Neuron (in vitro differentiated cells): ENCODE results near the gene RPRD1B.

Experiments used
- H2AFZ ChIP-seq: one replicate; pipeline ENCODE4 v1.6.1; 2013; ENCODE audit warnings: low read depth, mild to moderate bottlenecking, inconsistent platforms, low read length, moderate library complexity
- H3K27me3 ChIP-seq: one replicate; pipeline ENCODE4 v1.6.1; 2013; ENCODE audit warnings: low read length; ENCODE audit not compliant: insufficient read depth
- H3K36me3 ChIP-seq: one replicate; pipeline ENCODE4 v1.6.1; 2013; ENCODE audit warnings: low read length; ENCODE audit not compliant: insufficient read depth
- H3K4me1 ChIP-seq: one replicate; pipeline ENCODE4 v1.6.1; 2013; ENCODE audit warnings: low read length; ENCODE audit not compliant: insufficient read depth
- H3K4me3 ChIP-seq: 2 replicates; pipeline ENCODE4 v1.5.1; 2013; ENCODE audit warnings: mild to moderate bottlenecking, low read length, moderate library complexity
- H3K9me3 ChIP-seq: one replicate; pipeline ENCODE4 v1.6.1; 2013; ENCODE audit warnings: low read length

The RPRD1B gene

GRCh38 chr20:38034108-38034649 is 633 bp downstream of the RPRD1B start:
- H3K9me3 ChIP-seq, result peaks cover 3% of the 10 kb centered on the region
- peak overlapping the region; percentile 96 for H3K4me3 ChIP-seq
- H3K4me1 ChIP-seq, result peaks cover 27% of the 10 kb centered on the region
- H3K36me3 ChIP-seq, result peaks cover 22% of the 10 kb centered on the region
- H2AFZ ChIP-seq, result peak overlapping the region; percentile 73
- no peaks in the 10 kb centered on the region for H3K27me3 ChIP-seq

DNA sequence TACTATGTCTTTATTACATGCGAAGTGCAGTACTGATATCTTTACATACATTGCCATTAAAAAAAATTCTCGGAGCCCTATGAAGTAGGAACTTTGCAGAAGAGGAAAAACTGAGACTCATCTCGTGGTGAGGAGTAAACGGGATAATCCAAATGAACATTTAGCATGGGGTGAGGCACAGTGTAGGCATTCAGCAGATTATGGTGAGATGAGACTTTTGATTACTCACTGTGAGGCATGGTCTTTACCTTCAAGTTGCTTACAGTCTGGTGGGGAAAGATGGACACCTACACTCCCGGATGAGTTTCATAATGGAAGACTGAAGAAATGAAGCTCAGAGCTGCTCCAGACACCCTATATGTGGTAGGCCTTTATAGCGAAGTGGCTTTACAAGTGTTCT is 1.4 kb downstream of the RPRD1B start:
- Histone ChIP-seq H3K4me3 (peak overlapping the region; percentile 96), H3K4me1 (peaks cover 27% of the 10 kb centered on the region), H2AFZ (no peak overlapping the region), H3K36me3 (peaks cover 28% of the 10 kb centered on the region), H3K9me3 (no peaks in the 10 kb centered on the region), H3K27me3 (no peaks in the 10 kb centered on the region)

DNA sequence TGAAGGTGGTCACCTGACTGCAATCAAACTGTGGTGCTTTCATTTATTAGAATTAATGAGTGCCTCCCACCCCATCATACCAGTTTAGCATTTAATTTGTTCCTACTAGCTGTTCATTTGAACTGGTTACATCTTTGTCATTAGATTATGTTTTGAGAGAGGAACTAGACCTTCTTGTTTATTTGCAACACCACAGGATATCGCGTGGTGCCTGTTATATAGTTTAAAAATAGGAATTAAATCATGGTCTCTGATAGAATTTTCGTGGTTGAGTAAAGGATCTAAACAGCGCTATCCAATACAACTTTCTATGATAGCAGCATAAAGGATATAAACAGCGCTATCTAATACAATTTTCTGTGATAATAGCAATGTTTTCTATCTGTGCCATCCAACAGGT is 2.8 kb downstream of the RPRD1B start:
- Histone ChIP-seq H2AFZ (no peak overlapping the region), H3K36me3 (peaks cover 38% of the 10 kb centered on the region), H3K4me1 (peaks cover 27% of the 10 kb centered on the region), H3K27me3 (no peaks in the 10 kb centered on the region), H3K9me3 (no peaks in the 10 kb centered on the region), H3K4me3 (no peak overlapping the region)

DNA sequence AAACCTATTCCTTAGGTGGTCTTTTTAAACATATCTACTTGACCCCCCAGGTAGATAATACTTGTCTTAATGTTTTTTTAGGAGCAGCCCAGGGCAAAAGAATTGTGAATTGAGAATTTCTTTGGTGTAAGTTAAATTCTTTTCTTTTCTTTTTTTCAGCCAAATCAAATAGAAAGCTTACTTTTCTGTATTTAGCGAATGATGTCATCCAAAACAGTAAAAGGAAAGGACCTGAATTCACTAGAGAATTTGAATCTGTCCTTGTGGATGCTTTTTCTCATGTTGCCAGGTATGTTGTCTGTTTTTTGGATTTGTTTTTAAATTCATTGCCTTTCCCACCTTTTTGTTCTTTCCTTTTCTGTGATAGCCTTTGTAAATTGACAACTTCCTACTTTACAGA is 6.7 kb downstream of the RPRD1B start:
- Histone ChIP-seq H3K9me3 (no peaks in the 10 kb centered on the region), H3K4me3 (no peak overlapping the region), H2AFZ (no peak overlapping the region), H3K4me1 (peaks cover 5% of the 10 kb centered on the region), H3K36me3 (peaks cover 68% of the 10 kb centered on the region), H3K27me3 (no peaks in the 10 kb centered on the region)

DNA sequence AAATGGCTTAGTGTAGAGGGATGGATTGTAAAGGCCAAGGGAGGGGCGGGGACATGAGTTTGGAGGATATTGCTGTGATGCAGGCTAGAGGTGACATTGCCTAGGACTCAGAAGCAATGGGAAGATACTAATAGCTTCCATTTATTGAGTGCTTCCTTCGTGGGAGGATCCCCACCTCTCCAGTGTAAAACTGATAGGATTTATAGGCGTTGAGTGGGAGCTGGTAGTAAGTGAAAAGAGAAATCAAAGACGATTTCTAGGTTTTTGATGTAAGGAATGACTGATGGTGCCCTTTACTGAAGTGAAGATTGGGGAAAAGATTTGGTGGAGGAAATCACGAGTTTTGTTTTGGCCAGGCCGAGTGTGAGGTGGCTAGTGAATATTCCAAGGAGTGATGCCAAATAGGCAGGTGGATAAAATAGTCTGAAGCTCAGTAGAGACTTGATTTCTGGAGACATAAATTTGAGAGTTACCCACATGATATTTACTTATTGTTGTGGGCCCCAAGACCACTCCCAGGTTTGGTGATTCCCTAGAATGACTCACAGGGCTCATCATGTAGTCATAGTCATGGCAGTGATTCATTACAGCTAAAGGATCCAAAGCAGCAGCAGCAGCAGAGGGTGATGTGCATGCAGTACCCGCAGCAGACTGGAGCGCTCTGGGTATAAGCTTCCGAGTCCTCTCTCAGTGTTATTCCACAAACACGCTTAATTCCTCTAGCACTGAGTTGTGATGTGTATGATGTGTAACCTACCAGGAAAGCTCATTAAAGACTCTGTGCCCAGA is 10.2 kb downstream of the RPRD1B start:
- Histone ChIP-seq H3K9me3 (no peaks in the 10 kb centered on the region), H3K4me1 (no peaks in the 10 kb centered on the region), H3K36me3 (peaks cover 69% of the 10 kb centered on the region)

DNA sequence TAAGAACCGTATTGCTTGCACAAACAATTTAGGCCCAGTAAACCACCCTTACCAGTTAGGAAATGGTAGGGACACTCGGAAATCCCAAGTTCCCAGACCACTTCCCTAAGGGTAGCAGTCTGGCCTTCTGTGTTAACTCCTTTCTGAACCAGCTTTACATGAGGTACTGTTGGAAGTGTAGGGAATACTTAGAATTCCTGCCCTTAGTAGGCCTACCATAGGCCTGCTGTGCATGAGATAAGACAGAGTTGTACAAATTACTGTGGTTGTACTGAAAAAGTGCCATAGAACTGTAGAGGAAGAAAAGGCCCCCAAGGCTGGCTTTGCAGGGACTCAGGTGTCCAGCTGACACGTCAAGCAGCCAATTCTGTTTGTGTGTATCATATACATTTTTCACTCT is 11.1 kb downstream of the RPRD1B start:
- Histone ChIP-seq H3K36me3 (peaks cover 72% of the 10 kb centered on the region), H3K4me1 (peaks cover 2% of the 10 kb centered on the region), H2AFZ (no peak overlapping the region), H3K27me3 (no peaks in the 10 kb centered on the region), H3K4me3 (no peak overlapping the region), H3K9me3 (no peaks in the 10 kb centered on the region)

More for the DNA sequence above, 10.2 kb downstream of the RPRD1B start:
- Histone ChIP-seq H2AFZ (no peak overlapping the region), H3K27me3 (no peaks in the 10 kb centered on the region), H3K4me3 (no peak overlapping the region)

DNA sequence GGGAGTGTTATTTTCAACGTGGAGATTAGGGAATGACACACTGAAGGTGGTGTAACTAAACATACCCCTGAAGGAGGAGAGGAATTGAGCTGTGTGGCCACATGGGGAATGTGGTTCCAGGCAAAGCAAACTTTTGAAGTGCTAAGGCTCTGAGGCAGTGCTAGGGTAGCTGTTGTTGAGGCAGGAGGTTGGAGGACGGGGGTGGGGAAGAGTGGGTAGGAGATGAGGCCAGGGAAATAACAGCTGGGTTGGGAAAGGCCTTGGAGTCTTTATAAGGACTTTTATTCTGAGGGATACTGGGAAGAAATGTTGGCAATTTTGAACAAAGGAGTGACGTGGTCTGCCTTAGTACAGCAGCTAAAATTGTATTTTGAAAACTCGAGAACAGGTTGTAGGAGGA is 13.0 kb downstream of the RPRD1B start:
- Histone ChIP-seq H3K9me3 (no peaks in the 10 kb centered on the region), H3K36me3 (peaks cover 75% of the 10 kb centered on the region), H3K4me1 (peaks cover 12% of the 10 kb centered on the region), H3K4me3 (no peak overlapping the region), H3K27me3 (no peaks in the 10 kb centered on the region), H2AFZ (no peak overlapping the region)

DNA sequence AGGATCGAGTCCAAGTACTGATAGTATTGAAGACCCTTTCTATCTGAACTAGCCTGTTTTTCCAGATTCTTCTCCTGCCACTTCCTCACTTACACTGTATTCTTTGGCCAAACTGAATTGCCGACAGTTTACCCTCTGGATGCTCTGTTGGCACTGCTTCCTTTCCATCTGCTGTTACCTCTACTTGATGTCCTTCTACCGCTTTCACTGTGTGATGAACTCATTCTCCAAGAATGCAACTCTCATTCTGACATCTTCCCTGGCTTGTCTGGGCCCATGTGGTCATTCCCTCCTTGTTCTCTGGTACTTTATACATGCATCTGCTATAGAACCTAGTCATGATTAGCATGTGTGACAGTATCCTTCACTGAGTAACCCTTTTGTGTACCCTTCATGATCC is 16.3 kb downstream of the RPRD1B start:
- no peaks in the 10 kb centered on the region for H3K9me3 ChIP-seq
- no peak overlapping the region for H3K4me3 ChIP-seq
- H3K4me1 ChIP-seq, result peaks cover 12% of the 10 kb centered on the region
- no peaks in the 10 kb centered on the region for H3K27me3 ChIP-seq
- peaks cover 60% of the 10 kb centered on the region for H3K36me3 ChIP-seq
- H2AFZ ChIP-seq, result no peak overlapping the region

GRCh38 chr20:38050686-38051085 is 17.1 kb downstream of the RPRD1B start:
- Histone ChIP-seq H3K4me3 (no peak overlapping the region), H2AFZ (no peak overlapping the region), H3K27me3 (no peaks in the 10 kb centered on the region), H3K4me1 (peaks cover 18% of the 10 kb centered on the region), H3K36me3 (peaks cover 57% of the 10 kb centered on the region), H3K9me3 (no peaks in the 10 kb centered on the region)

GRCh38 chr20:38052870-38053269 is 19.3 kb downstream of the RPRD1B start:
- Histone ChIP-seq H3K36me3 (peaks cover 53% of the 10 kb centered on the region), H3K4me3 (no peak overlapping the region), H3K9me3 (no peaks in the 10 kb centered on the region), H3K4me1 (peaks cover 22% of the 10 kb centered on the region), H3K27me3 (no peaks in the 10 kb centered on the region), H2AFZ (no peak overlapping the region)

GRCh38 chr20:38054647-38055046 is 21.1 kb downstream of the RPRD1B start:
- Histone ChIP-seq H3K4me1 (peaks cover 22% of the 10 kb centered on the region), H3K27me3 (no peaks in the 10 kb centered on the region), H3K4me3 (no peak overlapping the region), H3K9me3 (no peaks in the 10 kb centered on the region), H3K36me3 (peaks cover 56% of the 10 kb centered on the region), H2AFZ (no peak overlapping the region)

DNA sequence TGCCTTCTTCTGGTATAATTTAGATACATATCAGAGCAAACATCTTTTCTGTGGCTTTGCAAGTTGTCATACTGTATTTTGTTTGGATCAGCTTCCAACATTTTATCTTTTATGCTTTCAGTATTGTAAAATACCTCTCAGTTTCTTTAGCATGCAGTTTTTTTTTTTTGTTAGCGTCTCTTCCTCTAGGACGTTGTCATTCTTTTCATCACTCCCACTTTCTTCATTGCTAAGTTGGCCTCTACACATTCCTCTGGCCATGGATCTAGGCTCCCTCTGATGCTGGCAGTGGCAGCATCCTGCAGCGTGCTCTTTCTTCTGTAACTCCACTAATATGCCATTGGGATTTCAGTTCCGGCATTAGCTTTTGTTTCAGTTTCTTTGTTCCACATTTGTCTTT is 21.7 kb downstream of the RPRD1B start:
- H3K4me1 ChIP-seq, result peaks cover 15% of the 10 kb centered on the region
- H2AFZ ChIP-seq, result no peak overlapping the region
- no peak overlapping the region for H3K4me3 ChIP-seq
- H3K9me3 ChIP-seq, result no peaks in the 10 kb centered on the region
- H3K27me3 ChIP-seq, result no peaks in the 10 kb centered on the region
- peaks cover 57% of the 10 kb centered on the region for H3K36me3 ChIP-seq

GRCh38 chr20:38055848-38056247 is 22.3 kb downstream of the RPRD1B start:
- no peaks in the 10 kb centered on the region for H3K9me3 ChIP-seq
- no peaks in the 10 kb centered on the region for H3K27me3 ChIP-seq
- H3K36me3 ChIP-seq, result peaks cover 57% of the 10 kb centered on the region
- peaks cover 11% of the 10 kb centered on the region for H3K4me1 ChIP-seq
- no peak overlapping the region for H3K4me3 ChIP-seq
- H2AFZ ChIP-seq, result no peak overlapping the region
